GM13977 (cell line): ENCODE data around the gene GRID2.

Experiments
- DNase-seq: peaks from one replicate; pipeline ENCODE4 v3.0.0; 2012; ENCODE audit warnings: low spot score
- in situ Hi-C: fragments of 300-500 bp; cut with MboI; formaldehyde crosslinking; loops from one replicate; pipeline ENCODE4 v1.12.0; 2022; ENCODE audit warnings: low sequenced_read_pairs, low pct_unique_long_range_greater_than_20kb, mixed read lengths, inconsistent platforms; ENCODE audit not compliant: unreplicated experiment
- TF ChIP-seq, protein P1 (sequence below): IDR thresholded peaks from 2 replicates; pipeline ENCODE4 v1.5.1; 2012; ENCODE audit warnings: mild to moderate bottlenecking, control low read depth; ENCODE audit not compliant: insufficient read depth; ENCODE audit errors: extremely low read depth, missing control alignments

GRID2 gene

GRCh38 chr4:93710847-93711430 is 1407.2 kb downstream of the GRID2 start:
- DNase-seq, result no peak
- TF ChIP-seq, protein P1, sequence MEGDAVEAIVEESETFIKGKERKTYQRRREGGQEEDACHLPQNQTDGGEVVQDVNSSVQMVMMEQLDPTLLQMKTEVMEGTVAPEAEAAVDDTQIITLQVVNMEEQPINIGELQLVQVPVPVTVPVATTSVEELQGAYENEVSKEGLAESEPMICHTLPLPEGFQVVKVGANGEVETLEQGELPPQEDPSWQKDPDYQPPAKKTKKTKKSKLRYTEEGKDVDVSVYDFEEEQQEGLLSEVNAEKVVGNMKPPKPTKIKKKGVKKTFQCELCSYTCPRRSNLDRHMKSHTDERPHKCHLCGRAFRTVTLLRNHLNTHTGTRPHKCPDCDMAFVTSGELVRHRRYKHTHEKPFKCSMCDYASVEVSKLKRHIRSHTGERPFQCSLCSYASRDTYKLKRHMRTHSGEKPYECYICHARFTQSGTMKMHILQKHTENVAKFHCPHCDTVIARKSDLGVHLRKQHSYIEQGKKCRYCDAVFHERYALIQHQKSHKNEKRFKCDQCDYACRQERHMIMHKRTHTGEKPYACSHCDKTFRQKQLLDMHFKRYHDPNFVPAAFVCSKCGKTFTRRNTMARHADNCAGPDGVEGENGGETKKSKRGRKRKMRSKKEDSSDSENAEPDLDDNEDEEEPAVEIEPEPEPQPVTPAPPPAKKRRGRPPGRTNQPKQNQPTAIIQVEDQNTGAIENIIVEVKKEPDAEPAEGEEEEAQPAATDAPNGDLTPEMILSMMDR, result no peak

DNA sequence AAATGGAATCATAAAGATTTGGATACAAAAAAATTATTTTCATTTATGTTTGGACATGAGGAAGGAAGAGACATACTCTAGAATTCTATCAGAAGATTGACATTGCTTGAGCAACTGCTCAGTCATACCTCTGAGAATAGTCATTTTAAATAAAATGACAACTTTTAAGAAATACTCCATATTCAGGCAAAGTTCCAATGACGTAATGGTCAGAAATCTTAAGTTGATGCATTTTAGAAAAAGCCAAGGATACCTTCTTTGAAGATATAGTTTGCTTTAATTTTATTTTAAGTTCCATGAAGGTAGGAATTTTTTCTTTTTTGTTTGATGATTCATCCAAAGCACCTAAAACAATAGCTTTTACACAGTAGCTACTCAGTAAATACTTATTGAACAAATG is 1414.5 kb downstream of the GRID2 start:
- in situ Hi-C loops, result no loop called here
- DNase-seq, result no peak
- TF ChIP-seq, protein P1, result no peak

More at GRCh38 chr4:93710847-93711430, 1407.2 kb downstream of the GRID2 start:
- in situ Hi-C loops, result no loop called here

- in situ Hi-C loops, result no loop called here
- TF ChIP-seq, protein P1, result no peak
- DNase-seq, result no peak
Observed at GRCh38 chr4:93719552-93719951, 1415.8 kb downstream of the GRID2 start.

DNA sequence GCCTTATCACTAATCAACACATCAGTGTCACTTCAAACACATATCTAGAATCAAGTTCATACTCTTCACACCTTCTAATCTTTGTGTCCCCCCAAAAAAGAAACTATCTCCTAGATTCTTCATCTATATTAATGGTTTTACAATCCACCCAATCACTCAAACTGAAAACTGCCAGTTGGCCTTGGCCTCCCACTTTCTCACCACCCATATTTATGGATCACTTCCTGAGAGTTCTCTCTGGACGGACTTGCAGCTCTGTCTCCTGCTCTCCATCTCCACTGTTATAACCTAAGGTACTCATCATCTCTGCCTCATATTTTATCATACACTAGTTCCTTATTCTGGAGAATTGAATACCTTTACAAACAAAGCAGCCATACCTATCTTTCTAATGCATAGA is 1418.7 kb downstream of the GRID2 start:
- TF ChIP-seq, protein P1, result no peak
- in situ Hi-C loops, result no loop called here
- DNase-seq, result no peak

DNA sequence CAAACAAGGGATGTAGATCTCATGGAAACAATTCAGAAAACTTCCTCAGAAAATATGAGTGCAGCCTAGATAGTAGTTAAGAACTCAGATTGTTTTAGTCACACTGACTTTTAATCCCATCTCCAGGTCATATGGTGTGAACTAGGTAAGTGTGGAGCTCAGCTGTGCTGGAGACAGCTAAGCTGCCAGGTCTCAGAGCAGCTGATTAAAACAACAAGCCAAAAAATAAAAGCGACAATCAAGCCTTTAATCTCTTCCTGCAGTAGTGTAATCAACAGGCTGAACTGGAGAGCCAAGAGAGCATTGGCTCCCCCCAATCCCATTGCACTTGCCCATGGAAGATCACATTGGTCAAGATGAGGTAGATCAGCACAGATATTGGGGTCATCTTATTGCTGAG is 1426.5 kb downstream of the GRID2 start:
- TF ChIP-seq, protein P1, result no peak
- in situ Hi-C loops, result no loop called here
- DNase-seq, result no peak

DNA sequence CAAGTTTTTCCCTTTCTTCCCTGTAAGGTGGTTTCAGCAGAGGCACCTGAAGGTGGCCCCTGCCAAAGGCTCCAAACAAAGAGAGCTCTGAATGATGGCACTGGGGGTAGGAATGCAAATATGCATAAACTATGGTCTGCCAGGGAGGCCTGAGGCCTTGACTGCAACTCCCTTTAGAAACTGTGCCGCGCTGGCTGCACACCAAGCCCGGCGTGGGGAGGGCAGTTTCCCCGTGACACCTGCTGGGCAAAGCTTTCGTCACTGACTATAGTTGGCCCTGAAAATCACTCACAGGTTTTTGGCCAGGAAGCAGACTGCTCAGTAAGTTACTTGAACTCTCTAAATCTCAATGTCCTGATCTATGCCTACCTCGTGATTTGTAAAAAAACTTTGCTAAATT is 1427.0 kb downstream of the GRID2 start:
- TF ChIP-seq, protein P1, result no peak
- in situ Hi-C loops, result no loop called here
- DNase-seq, result no peak
